Measurements from ENCODE around the gene CASP7.

GRCh38 chr10:113651021-113651420 is 28.7 kb upstream of the CASP7 start:
- TF ChIP-seq CTCF (IDR thresholded peaks at IDR 0.05; ENCODE audit: insufficient read depth, low read depth, low read length): no peak
- TF ChIP-seq EZH2 (IDR thresholded peaks at IDR 0.05; ENCODE audit: insufficient read depth, low read length): no peak
